Stimulated activated CD8-positive, alpha-beta memory T cell treated with anti-CD3 and anti-CD28 coated beads, Interleukin-4, amount 100 ng/mL, for 4 hours (primary cell): Measurements from ENCODE around the gene DSC1.
"Not testable (repeated sequence)": the region's sequence is repeated elsewhere in the genome, so short reads cannot be mapped to it uniquely, and the experiment has no call there.

Experiments used
- DNase-seq, 2 donors: peaks; one replicate each; pipeline ENCODE4 v3.0.0-alpha.2; 2020; ENCODE audit warnings: low read depth in 2 of 2, low spot score in 1 of 2

DSC1 gene

GRCh38 chr18:31171144-31171839 is 8.6 kb upstream of the DSC1 start:
- DNase-seq: no peak

- no peak for DNase-seq
Observed at GRCh38 chr18:31170335-31170734, 7.7 kb upstream of the DSC1 start.

GRCh38 chr18:31162419-31162793 is 250 bp downstream of the DSC1 start:
- DNase-seq: no peak

GRCh38 chr18:31161757-31162418 is 768 bp downstream of the DSC1 start:
- no peak for DNase-seq

GRCh38 chr18:31156821-31157763 is 5.6 kb downstream of the DSC1 start:
- no peak for DNase-seq

GRCh38 chr18:31155498-31155897 is 7.2 kb downstream of the DSC1 start:
- no peak for DNase-seq

GRCh38 chr18:31154181-31154580 is 8.5 kb downstream of the DSC1 start:
- no peak for DNase-seq

GRCh38 chr18:31149351-31149750 is 13.3 kb downstream of the DSC1 start:
- no peak for DNase-seq

GRCh38 chr18:31148600-31148999 is 14.1 kb downstream of the DSC1 start:
- DNase-seq: no peak

- DNase-seq: no peak
Observed at GRCh38 chr18:31146809-31147208, 15.8 kb downstream of the DSC1 start.

- no peak for DNase-seq
Observed at GRCh38 chr18:31143025-31143424, 19.6 kb downstream of the DSC1 start.

GRCh38 chr18:31138709-31139108 is 23.9 kb downstream of the DSC1 start:
- no peak for DNase-seq

- DNase-seq: no peak
Observed at GRCh38 chr18:31134988-31135529, 27.6 kb downstream of the DSC1 start.

GRCh38 chr18:31129398-31130115 is 33.1 kb downstream of the DSC1 start:
- no peak for DNase-seq

- DNase-seq: no peak
Observed at GRCh38 chr18:31125878-31126277, 36.8 kb downstream of the DSC1 start.

- not testable (repeated sequence) for DNase-seq
Observed at GRCh38 chr18:31123125-31123524, 39.5 kb downstream of the DSC1 start.

- no peak for DNase-seq
Observed at GRCh38 chr18:31120594-31120993, 42.1 kb downstream of the DSC1 start.

- DNase-seq: no peak
Observed at GRCh38 chr18:31116853-31117595, 45.6 kb downstream of the DSC1 start.

GRCh38 chr18:31112804-31113203 is 49.9 kb downstream of the DSC1 start:
- no peak for DNase-seq

GRCh38 chr18:31105733-31106132 is 56.9 kb downstream of the DSC1 start:
- DNase-seq: no peak
